Activated CD4-positive, alpha-beta T cell treated with anti-CD3 and anti-CD28 coated beads, Interleukin-10, Interleukin-2, amounts not matched to agents 100 ng/mL and 50 ng/mL, durations not matched to agents 16 hours and 8 hours (primary cell): ENCODE results near the gene BTN2A1.

Experiments used
- DNase-seq: peaks from one replicate; pipeline ENCODE4 v3.0.0-alpha.2; 2020

The BTN2A1 gene

DNA sequence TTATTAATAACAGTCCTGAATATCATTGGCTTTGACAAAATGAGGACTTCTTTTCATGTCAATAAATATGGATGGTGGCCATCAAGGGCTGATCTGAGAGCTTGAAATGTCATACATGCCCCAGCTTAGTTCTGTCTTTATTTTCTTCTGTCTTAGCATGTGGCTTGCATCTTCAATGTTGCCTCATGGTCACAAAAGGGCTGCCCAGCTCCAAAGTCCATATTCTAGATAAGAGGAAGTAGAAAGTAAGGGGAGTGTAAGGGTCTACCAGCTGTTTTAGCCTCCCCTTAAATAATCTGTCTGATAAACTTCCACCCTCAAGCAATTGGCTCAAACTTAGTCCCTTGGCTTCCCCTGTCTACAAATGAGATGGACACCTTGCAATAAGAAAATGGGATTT, 14.2 kb downstream of the BTN2A1 start:
- no peak for DNase-seq

DNA sequence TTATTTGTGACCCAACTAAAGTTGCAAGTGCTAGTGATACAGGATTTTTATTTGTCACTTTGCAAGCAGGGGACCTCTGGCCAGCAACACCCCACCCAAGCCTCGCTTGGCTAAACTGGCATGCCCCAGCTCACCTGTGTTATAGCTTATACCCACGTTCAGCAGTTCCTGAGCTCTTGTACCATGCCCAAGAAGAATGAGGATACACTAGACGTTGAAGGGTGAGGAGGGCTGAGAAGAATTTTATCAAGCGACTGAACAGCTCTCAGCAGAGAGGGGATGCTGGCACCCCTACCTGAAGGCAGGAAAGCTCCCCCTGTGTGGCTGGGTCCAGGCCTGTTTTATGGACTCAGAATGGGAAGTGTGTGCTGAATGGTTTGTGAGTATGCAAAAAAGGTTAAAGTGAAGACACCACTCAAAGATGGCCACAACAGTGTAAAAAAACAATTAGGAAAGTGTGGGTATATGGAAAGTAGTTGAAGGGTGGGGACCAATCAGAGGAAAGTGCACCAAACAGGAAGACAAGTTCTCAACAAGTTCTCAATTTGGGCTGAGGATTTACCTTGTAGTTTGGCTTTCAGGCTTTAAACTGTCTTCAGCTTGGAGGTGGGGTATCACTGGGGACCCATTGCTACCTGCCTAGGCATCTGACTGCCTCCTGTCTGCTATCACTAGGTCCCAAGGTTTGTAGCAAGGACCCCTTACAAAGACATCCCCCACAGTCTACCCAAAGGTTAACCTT, 15.0 kb downstream of the BTN2A1 start:
- DNase-seq: no peak

DNA sequence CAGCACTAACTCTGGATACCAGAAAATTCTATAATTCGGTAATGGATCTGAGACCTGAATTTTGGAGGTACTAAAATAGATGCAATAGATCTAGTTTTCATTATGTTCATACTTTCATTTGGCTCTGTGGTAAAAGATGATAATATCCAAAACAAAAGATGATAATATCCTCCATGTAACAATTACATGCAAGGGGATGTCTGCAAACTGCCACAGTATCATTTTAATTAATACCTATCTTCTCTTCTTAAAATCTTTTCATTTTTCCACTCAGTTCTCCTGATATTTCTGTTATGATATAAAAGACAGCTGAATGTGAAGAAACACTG, 15.6 kb downstream of the BTN2A1 start:
- DNase-seq: no peak

DNA sequence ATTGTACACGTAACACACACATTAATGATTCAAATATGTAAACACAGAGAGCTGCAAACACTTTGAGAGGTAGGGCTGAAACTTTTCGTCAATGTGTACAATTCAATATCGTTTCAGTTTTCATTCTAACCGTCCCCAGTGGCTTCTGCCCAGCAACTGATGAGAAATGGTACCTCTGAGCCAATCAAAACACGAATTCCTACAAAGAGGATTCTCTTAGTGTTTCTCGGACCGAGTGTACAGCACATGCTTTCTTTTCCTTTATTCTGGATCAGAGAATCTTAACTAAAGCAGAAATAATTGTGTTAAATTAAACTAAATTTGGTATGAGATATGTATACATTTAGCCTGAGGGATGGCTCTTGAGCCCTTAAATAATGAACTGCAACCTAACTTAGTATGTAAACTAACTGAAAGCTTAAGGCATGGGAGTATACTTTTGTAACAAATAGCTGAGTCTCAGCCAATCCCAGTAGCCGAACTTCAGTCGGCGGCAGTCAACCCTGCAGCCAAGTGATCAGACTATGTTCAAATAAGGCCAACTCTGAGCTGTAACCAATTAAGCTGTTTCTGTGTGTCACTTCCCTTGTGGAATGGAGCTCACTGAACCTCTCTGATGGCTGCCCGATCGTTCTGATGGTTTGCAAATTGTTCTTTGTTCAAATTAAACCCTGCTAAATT, 16.1 kb downstream of the BTN2A1 start:
- DNase-seq: peak; percentile 95

DNA sequence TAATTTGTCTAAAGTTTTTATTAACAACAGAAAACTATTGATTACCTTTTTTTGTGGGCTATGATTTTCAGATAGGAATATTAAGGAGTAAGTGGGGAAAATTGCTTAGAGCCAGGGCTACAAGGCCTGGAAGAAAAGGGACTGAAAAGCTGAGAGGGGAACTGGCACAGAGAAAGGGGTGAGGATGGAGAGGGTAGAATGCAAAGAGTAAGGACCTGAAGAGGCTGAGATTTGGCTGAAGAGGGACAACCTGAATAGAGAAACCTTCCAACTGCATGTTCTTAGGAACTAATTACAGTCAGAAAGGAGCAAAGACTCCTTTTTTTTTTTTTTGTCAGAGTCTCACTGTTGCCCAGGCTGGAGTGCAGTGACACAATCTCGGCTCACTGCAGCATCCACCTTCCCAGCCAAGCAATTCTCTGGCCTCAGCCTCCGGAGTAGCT, 16.7 kb downstream of the BTN2A1 start:
- DNase-seq: no peak

DNA sequence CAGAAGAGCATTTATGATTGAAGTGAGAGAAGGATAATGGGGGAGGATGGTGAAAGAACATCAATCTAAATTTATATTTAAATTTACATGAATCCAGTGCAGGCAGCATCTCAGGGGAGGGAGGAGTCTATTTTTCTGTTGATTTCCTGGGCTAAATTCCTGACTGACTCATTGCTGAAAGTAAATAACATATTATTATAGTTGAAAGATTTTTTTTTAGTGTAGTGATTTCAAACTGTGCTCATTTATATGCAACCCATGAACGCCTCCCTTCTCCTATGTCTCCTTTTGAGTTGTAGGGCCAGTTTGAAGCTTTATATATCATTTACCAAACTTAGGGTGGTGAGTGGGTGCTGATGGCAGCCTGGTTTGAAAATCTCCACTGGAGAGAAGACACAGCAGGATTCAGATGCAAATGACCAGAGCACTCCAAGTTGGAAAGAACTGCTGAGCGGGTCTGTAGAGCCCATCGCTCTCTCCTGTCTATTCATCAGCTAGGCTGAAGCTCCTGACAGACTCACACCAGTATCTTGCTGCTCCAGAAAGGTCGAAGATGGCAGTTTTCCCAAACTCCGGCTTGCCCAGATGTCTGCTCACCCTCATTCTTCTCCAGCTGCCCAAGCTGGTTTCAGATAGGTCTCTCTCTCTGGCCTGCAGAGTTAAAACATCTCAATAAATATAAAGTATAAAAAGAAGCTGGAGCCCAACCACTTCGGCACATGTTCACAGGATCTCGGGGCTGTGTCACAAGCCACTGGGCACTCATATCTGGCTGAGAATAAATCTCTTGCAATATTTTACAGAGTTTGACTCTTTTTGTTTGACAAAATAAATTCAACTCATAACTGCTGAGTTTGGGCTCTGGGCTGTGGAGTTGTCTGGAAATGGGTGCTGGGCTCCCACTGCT, 18.3 kb downstream of the BTN2A1 start:
- DNase-seq: no peak

DNA sequence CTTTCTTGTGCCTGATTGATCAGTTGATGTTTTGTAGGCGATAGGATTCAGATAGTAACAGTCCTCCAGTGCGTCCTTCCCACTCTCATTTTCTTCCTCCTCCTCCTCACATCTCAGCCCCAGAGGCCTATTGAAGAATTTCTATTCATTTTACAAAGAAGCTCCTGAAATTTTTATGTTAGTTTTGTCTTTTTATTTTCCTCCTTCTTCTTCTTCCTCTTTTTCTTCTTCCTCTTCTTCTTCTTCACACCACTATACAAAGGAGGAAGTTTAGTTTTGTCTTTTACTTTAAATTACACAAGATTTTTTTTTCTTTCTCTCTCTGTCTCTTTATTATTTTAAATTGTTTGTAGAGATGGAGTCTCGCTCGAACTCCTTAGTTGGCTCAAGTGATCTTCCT, 19.1 kb downstream of the BTN2A1 start:
- no peak for DNase-seq

DNA sequence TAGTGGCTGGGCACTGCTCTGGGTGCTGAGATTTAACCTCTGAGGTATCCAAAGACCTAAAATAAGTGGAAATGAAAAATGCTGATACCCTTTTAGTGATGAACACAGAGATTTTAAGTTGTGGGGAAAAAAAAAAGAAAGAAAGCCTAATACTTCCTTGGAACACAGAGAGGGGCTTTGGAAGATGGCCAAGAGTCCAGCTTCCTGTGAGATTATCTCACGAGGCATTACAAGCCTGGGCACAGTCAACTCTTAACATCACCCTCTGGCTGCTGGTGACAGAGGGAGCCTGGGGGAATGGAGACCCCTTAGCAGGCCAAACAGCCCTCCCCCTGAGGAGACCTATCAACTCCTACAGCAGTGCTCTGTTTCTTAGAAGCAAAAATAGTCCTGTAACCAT, 19.7 kb downstream of the BTN2A1 start:
- no peak for DNase-seq

DNA sequence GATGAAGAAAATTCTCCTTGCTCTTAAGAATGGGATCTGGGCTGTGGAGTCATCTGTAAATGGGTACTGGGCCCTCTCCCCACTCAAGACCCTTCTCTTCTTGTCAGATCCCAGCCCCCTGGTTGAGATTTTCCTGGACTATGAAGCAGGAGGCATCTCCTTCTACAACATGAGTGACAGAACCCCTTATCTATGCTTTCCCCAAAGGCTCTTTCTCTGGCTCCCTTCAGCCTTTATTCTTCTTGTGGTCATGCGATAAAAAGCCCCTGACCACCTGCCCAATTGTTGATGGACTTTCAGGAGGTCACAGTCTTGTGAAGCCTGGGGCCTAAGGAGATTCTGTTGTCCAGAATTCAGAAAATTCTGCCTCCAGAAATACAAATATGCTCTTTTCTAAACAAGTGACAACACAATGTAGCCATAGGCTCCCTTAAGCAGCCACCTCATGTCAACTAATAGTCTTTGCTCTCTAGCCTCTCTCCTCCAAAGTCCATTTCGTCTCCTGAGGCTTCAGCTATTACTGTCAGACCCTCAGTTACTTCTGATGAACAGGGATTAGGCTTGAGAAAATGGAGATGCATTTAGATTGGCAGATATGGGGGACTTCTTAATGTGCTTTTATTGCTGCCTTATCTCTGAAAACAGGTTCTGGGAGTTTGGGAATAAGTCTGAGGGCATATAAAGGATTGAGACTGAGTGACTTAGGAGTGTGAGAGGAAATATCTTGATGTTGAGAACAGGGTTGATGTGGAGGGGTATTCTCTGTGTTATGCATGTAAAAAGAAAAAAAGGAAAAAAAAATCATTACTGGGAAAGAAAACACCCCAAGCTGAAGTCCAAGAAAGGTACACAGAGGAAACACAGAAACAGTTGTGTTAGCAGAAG, 20.6 kb downstream of the BTN2A1 start:
- no peak for DNase-seq

DNA sequence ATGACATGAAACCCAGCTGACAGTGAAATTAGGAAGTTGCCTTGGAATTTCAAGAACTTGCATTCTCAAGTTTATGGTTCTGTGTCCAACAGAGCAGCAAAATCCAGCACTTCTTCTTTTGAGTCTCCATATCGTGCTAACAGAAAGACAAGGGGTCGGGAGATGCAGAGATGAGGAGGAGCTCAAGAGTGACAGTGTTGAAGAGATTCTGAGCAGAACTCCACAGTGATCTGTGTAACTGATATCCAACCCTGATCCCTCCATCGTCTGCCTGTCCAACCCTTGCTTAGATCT, 21.2 kb downstream of the BTN2A1 start:
- DNase-seq: no peak

DNA sequence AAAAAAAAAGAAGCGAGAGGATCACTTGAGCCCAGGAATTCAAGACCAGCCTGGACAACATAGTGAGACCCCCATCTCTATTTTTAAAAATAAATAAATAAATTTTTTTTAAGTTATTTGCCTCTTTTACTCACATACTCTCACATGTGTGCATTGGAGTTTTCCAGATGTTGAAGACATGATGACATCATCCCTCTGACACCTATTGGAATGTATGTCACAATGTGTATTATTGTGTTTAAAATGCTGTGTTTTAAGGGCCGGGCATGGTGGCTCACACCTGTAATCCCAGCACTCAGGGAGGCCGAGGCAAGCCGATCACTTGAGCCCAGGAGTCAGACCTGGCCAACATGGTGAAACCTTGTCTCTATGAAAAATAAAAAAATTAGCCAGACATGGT, 24.6 kb downstream of the BTN2A1 start:
- no peak for DNase-seq

DNA sequence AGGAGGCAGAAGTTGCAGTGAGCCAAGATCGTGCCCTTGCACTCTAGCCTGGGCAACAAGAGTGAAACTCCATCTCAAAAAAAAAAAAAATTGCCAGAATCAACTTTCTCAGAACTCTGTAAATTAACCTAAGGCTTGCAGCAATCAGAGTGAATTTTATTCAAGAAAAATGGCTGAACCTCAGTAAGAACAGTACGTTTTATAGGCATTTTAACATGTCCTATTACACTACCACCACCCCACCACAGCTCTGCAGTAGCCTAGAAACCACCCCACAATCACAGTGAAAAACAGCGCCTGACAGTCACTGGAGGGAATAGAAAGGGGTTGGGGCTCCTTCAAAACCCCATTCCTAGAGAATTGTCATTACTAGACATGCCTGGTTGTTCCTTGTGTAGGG, 26.0 kb downstream of the BTN2A1 start:
- DNase-seq: no peak

DNA sequence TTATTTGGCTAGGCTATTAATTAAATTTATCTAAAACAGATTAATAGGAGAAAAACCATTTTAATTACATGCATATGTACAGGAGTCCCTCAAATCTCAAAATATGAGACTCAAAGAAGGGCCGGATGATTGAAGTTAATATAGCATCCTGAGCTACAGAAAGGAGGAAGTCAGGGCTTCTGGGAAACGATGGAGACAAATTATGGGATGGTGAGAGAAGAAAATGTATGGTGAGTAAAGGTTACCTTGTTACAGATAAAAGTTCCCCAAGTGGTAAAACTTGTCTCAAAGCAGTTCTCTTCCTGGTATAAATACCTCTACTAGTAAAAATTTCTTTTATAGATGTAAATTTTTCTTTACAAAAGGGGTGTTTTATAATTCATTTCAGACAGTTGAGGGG, 26.4 kb downstream of the BTN2A1 start:
- DNase-seq: no peak

DNA sequence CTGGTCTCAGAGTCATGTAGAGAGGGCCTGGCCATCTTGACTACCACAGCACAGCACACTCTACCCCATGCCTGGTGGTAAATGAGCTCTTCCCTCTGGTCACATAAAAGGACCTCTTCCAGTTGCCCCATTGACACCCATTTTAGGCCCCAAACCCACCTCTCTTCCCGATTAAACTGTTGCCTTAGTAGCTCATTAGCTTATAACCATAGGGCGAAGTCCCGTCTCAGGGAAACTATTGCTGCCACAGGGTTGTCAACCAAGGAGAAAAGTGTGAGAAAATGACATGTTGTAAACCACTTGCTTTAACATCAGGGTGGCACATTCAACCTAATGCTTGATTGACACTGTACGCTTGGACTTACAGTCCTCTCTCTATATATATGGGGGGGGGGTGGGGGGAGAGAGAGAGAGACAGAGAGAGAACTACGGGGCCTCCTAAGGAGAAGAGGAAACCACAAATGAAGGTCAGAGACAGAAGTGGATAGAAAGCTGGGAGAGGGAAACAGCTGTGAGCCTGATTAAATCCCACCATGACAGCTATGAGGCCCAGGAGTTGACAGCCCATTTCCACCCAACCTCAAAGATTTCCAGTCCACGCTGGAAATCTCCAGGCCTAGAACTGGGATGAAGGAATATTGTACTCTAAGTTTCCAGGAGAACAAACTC, 27.5 kb downstream of the BTN2A1 start:
- DNase-seq: no peak

DNA sequence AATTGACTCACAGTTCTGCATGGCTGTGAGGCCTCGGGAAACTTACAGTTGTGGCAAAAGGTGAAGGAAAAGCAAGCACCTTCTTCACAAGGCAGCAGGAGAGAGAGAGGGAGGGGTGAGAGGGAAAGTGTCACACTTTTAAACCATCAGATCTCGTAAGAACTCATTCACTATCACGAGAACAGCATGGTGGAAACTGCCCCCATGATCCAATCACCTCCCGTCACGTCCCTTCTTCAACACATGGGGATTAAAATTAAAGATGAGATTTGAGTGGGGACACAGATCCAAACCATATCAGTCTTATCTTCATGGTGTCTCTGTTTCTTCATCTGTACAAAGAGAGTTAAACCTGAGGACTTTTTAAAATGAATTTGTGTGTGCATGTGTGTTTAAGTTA, 28.6 kb downstream of the BTN2A1 start:
- DNase-seq: no peak

DNA sequence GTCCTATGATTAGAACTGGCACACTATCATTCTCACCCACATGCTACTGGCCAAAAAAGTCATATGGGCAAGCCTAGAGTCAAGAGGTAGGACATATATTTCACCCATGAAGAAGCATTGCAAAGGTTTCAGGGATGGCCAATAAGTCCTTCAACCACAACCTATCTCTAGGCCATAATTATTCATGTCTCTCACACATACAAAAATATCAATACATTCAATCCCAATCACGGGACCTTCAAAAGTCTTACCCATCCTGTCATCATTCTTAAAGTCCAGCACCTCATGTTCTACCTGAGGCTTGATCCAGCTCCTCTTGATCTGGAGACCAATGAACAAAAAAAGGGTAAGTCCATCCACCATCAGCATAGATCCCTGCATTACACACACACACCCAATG, 29.7 kb downstream of the BTN2A1 start:
- DNase-seq: no peak

DNA sequence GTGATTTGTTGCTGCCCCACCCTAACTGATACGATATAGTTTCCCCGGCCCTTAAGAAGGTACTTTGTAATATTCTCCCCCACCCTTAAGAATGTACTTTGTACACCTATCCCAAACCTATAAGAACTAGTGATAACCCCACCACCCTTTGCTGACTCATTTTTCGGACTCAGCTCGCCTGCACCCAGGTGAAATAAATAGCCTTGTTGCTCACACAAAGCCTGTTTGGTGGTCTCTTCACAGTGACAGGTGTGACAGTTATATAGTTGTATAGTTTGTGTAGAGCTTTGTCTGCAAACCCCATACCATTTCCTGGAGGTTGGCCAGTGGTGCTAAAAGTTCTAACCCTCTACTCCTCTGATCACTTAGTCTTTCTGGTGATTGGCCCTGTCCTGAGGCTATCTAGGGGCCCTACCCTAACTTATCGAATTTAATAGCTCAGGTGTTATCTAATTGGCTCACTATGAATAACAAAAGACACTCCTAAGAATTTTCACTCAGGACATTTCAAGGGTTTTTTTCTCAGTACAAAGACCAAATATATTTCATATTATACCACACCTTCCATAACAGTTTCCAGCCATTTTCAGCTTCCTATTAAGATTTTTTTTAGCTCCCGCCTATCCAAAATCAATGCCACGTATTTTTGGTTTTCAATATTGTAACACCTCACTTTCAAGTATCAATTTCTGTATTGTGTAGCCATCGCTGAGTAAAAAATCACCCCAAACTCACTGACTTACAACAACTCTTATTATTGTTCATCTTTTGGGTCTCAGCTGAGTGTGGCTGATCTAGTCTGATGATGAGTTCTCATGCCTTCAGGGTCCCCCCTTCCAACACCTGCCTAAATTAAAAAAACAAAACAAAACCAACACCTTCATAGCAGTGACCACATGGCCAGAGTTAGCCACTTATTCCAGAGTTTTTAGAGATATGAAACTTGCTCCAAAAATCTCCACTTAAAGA, 32.5 kb downstream of the BTN2A1 start:
- peak; percentile 44 for DNase-seq

DNA sequence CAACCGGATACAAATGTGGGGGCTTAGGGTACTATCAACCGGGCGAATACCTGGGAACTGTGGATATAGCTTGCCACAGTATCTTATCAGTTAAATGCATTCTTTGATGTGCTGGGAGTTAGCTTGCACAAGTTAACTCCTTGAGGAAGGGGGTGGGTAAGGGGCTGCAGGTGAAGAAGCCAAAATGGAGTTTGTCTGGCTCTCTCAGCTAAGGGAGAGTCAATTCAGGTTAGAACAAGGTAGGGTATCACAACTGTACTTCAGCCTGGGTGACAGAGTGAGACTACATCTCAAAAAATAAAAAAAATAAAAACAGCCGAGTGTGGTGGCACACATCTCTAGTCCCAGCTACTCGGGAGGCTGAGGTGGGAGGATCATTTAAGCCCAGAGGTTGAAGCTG, 33.8 kb downstream of the BTN2A1 start:
- no peak for DNase-seq

DNA sequence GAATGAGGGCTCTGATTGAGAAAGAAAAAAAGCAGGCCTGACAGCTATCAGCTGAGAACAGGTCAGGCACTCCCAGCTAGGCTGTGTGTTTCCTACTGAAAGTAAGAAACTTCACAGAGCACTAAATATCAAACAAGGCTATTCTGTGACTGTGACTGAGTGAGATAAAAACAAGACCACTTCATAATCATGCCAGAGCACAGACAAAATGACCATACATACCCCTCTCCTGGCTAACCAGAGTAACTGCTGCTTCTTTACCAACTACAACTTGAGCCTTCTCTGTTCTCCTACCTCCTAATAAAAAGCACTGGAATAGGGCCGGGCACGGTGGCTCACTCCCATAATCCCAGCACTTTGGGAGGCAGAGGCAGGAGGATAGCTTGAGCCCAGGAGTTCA, 35.5 kb downstream of the BTN2A1 start:
- no peak for DNase-seq

DNA sequence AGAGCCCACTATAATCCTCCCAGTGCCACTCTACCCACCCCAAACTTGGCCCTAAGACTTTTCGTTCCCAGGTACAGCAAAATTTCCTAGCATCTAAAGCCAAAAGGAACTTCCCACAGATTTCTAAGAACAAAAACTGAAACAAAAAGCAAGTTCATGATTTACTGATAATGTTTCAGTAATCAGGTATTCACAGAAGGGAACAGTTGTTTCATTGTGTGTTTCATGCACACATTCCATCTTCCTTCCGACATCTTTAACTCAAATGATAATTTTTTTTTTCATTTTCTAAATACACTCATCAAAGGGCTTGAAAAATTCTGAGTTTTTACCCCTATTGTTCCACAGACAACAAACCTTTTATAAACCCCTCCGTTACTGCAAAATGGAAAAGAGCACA, 36.4 kb downstream of the BTN2A1 start:
- no peak for DNase-seq

DNA sequence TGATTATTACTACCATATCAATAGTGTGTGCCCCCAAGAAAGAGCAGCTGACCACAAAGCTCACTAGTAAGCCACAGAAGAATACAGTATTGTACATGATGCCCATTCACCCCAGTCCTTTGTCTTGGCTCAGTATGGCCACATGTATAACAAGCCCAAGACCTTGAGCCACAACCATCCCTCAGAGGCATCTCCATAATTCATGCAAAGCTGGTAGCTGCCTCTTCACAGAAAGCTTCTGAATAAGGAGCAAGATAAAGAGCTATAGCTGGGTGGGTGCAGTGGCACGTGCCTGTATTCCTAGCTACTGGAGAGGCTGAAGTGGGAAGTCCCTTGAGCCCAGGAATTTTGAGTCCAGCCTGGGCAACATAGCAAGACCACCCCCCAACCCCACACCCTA, 37.5 kb downstream of the BTN2A1 start:
- DNase-seq: no peak
